ENCODE measurements around the gene SREK1IP1. TPM values are rescaled to one million over a fixed set of nuclear protein-coding genes. Genes with fewer than 3 reads are reported as not detected.

SREK1IP1 gene
- total RNA-seq, 4 donors from 2014 or later = 8.3 to 13.2 (median 9.7) TPM

DNA sequence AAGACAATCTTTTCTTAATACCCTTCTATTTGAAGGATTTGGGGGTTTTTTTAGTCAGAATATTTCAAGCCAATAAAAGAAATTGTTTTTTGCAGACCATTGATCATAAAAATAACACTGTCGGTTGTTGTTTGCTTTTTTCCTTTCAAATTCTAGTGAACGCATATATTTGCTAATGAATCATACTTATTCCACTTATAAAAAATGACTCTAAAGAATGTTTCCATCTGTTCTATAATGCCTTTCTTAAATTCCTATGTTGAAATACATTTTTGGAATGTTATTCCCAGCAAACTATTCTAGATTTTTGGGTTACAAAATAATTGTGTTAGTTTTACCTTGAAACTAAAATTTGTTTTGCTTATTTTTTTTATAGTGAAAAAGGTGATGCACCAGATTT lies 32.4 kb upstream of the SREK1IP1 start:
- ATAC-seq (ENCODE audit: low FRiP score) (no peak), DNase-seq (ENCODE audit: low spot score) (no peak)
- TF ChIP-seq, protein P1, sequence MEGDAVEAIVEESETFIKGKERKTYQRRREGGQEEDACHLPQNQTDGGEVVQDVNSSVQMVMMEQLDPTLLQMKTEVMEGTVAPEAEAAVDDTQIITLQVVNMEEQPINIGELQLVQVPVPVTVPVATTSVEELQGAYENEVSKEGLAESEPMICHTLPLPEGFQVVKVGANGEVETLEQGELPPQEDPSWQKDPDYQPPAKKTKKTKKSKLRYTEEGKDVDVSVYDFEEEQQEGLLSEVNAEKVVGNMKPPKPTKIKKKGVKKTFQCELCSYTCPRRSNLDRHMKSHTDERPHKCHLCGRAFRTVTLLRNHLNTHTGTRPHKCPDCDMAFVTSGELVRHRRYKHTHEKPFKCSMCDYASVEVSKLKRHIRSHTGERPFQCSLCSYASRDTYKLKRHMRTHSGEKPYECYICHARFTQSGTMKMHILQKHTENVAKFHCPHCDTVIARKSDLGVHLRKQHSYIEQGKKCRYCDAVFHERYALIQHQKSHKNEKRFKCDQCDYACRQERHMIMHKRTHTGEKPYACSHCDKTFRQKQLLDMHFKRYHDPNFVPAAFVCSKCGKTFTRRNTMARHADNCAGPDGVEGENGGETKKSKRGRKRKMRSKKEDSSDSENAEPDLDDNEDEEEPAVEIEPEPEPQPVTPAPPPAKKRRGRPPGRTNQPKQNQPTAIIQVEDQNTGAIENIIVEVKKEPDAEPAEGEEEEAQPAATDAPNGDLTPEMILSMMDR (IDR thresholded peaks at IDR 0.05) = no peak

DNA sequence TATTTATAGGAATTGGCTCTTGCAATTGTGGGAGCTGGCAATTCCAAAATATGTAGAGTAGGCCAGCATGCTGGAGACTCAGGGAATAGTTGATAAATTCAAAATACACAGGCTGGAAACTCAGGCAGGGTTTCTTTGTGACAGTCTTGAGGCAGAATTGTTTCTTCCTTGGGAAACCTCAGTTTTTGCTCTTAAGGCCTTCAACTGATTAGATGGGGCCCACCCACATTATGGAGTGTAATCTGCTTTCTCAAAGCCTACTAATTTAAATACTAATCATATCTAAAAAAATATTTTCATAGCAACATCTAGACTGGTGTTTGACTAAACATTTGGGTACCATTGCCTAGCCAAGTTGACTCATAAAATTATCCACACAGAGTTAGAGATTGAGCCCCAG lies 27.8 kb upstream of the SREK1IP1 start:
- no peak for ATAC-seq (ENCODE audit: low FRiP score)
- no peak for DNase-seq (ENCODE audit: low spot score)
- TF ChIP-seq, protein P1 (IDR thresholded peaks at IDR 0.05) = no peak

DNA sequence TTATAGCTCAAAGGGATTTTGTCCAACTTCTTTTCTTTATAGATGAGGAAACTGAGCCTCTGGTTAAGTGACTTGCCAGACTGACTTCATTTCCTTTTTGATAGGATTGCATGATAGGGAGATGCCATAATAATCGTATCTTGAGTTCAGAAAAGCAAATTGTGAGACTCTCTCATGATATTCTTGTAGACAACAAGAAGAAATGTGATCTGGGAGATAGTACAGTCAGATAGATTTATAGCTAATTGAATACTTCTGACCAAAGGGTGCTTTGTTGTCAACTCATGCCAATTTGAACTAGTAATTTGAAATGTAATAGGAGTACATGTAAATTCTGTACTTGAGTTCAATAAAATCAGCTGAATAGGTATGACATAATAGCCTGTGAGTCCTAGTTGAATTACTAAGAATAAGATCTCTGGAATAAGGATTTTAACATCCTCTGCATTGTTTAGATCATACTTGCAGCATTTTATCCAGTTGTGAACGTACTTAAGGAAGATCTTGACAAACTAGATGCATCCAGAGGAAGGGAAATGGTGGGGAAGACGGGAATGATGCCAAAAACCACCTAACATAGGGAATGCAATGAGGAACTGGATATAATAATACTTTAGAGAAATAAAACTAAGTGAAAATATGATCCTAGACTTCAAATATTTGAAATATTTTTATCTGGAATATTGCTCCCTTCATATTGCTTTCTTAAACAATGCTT lies 25.7 kb upstream of the SREK1IP1 start:
- ATAC-seq (ENCODE audit: low FRiP score) (no peak), DNase-seq (ENCODE audit: low spot score) (no peak)
- TF ChIP-seq, protein P1 (IDR thresholded peaks at IDR 0.05) = no peak

DNA sequence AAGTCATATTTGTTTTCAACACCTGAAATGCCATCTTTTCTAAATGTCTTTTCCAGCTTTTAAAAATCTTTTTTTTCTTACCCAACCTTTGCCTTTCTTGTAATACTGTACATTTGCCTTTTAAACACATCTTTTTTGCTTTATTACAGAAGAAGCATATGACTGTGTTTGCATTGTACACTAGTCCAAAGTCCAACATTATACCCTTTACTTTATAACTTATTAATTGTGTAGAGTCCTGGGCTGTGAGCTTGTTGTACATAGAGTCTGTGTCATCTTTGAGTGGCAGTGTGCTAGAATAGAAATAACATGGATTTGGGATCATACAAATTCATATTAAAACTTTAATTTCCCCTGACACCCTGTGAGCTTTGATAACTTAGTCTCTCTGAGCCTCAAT lies 24.0 kb upstream of the SREK1IP1 start:
- DNase-seq (ENCODE audit: low spot score) (no peak), ATAC-seq (ENCODE audit: low FRiP score) (no peak)
- TF ChIP-seq, protein P1 (IDR thresholded peaks at IDR 0.05) = no peak

DNA sequence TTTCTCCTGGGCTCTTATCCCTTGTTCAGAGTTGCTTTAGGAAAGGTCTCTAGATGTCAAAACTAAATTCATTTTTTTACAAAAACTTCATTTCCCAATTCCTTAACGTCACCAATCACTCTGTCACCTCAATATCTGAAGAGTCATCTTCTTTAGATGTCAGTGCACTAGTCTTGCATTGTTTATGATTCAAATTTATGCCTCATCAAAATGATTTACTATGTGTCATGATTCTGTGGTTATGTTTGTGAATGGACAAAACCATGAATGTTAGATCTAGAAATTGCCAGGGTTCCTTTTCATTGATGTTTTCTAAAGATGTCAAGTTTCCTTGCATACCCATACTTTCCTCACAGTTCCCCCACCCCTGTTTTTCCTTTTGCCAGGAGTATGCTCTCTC lies 21.7 kb upstream of the SREK1IP1 start:
- TF ChIP-seq, protein P1 (IDR thresholded peaks at IDR 0.05) = no peak
- ATAC-seq (ENCODE audit: low FRiP score) = no peak
- no peak for DNase-seq (ENCODE audit: low spot score)

GRCh38 chr5:64789457-64789856 lies 21.0 kb upstream of the SREK1IP1 start:
- TF ChIP-seq, protein P1 (IDR thresholded peaks at IDR 0.05) = no peak
- ATAC-seq (ENCODE audit: low FRiP score) (no peak), DNase-seq (ENCODE audit: low spot score) (no peak)

- no peak for ATAC-seq (ENCODE audit: low FRiP score)
- TF ChIP-seq, protein P1 (IDR thresholded peaks at IDR 0.05) = no peak
- no peak for DNase-seq (ENCODE audit: low spot score)
Measured at GRCh38 chr5:64788156-64788555, 19.7 kb upstream of the SREK1IP1 start.
